Neutrophil (primary cell): ENCODE results near the gene TK1.

Experiments
- H3K27ac ChIP-seq: fragments of 200-600 bp; sonication (generic); 2 replicates; pipeline ENCODE4 v1.5.1; 2016; ENCODE audit warnings: mild to moderate bottlenecking, moderate library complexity
- H3K27me3 ChIP-seq: fragments of 200-600 bp; sonication (generic); 2 replicates; pipeline ENCODE4 v1.6.0; 2016; ENCODE audit warnings: mild to moderate bottlenecking
- H3K36me3 ChIP-seq: fragments of 200-600 bp; sonication (generic); 2 replicates; pipeline ENCODE4 v1.5.1; 2017
- H3K4me1 ChIP-seq, 2 experiments: fragments of 200-600 bp in 1 of 2; sonication (generic) in 1 of 2; 1 replicate in 1 of 2; 2 replicates in 1 of 2; pipeline versions ENCODE4 v1.5.1 to v1.6.1; 2013 to 2016; ENCODE audit warnings: low read depth in 1 of 2, low read length in 1 of 2, mild to moderate bottlenecking in 1 of 2, moderate library complexity in 1 of 2; ENCODE audit not compliant: control insufficient read depth in 1 of 2, insufficient read depth in 1 of 2
- H3K4me3 ChIP-seq, 2 experiments: fragments of 200-600 bp in 1 of 2; sonication (generic) in 1 of 2; 1 replicate in 1 of 2; 2 replicates in 1 of 2; pipeline ENCODE4 v1.5.1; 2013 to 2016; ENCODE audit warnings: low read depth in 1 of 2, low read length in 1 of 2, mild to moderate bottlenecking in 1 of 2, moderate library complexity in 1 of 2
- H3K9me3 ChIP-seq: fragments of 200-600 bp; sonication (generic); 2 replicates; pipeline ENCODE4 v1.5.1; 2016
- CTCF ChIP-seq: fragments of 200-600 bp; sonication (generic); IDR thresholded peaks from 2 replicates; pipeline ENCODE4 v1.5.1; 2016; ENCODE audit warnings: antibody characterized with exemption

TK1 gene

GRCh38 chr17:78154903-78155811, 31.7 kb downstream of the TK1 start:
- Histone ChIP-seq H3K27me3 (no peaks in the 10 kb centered on the region), H3K4me3 (no peak overlapping the region), H3K4me1 (peaks cover 17 to 25% of the 10 kb centered on the region in 2 experiments), H3K27ac (no peak overlapping the region), H3K9me3 (no peaks in the 10 kb centered on the region), H3K36me3 (no peaks in the 10 kb centered on the region)
- TF ChIP-seq CTCF, result no peak

GRCh38 chr17:78151514-78152008, 35.3 kb downstream of the TK1 start:
- peaks cover 26 to 33% of the 10 kb centered on the region in 2 experiments for H3K4me1 ChIP-seq
- no peak overlapping the region for H3K27ac ChIP-seq

GRCh38 chr17:78148286-78149016, 38.4 kb downstream of the TK1 start:
- no peak for TF ChIP-seq CTCF
- peaks cover 45 to 48% of the 10 kb centered on the region in 2 experiments for H3K4me1 ChIP-seq
- H3K36me3 ChIP-seq, result no peaks in the 10 kb centered on the region
- peak overlapping the region; percentile 85 for H3K27ac ChIP-seq
- H3K4me3 ChIP-seq, result no peak overlapping the region
- no peaks in the 10 kb centered on the region for H3K27me3 ChIP-seq
- no peaks in the 10 kb centered on the region for H3K9me3 ChIP-seq

More at GRCh38 chr17:78151514-78152008, 35.3 kb downstream of the TK1 start:
- Histone ChIP-seq H3K36me3 (no peaks in the 10 kb centered on the region), H3K9me3 (no peaks in the 10 kb centered on the region), H3K4me3 (no peak overlapping the region), H3K27me3 (no peaks in the 10 kb centered on the region)
- TF ChIP-seq CTCF, result no peak

- peak overlapping the region; percentile 85 for H3K27ac ChIP-seq
- no peaks in the 10 kb centered on the region for H3K27me3 ChIP-seq
- peak overlapping the region in 1 of 2 experiments; percentile 17 for H3K4me3 ChIP-seq
- H3K36me3 ChIP-seq, result peaks cover 3% of the 10 kb centered on the region
- H3K4me1 ChIP-seq, result peaks cover 45 to 51% of the 10 kb centered on the region in 2 experiments
- no peaks in the 10 kb centered on the region for H3K9me3 ChIP-seq
- TF ChIP-seq CTCF, result no peak
These were observed 39.4 kb downstream of the TK1 start for GRCh38 chr17:78147315-78147998.

GRCh38 chr17:78146881-78147280, 40.0 kb downstream of the TK1 start:
- Histone ChIP-seq H3K4me1 (peaks cover 51 to 56% of the 10 kb centered on the region in 2 experiments), H3K27ac (peak overlapping the region; percentile 85)

More at GRCh38 chr17:78146881-78147280, 40.0 kb downstream of the TK1 start:
- TF ChIP-seq CTCF, result no peak
- peak overlapping the region in 1 of 2 experiments; percentile 17 for H3K4me3 ChIP-seq
- no peaks in the 10 kb centered on the region for H3K27me3 ChIP-seq
- H3K9me3 ChIP-seq, result no peaks in the 10 kb centered on the region
- H3K36me3 ChIP-seq, result peaks cover 9% of the 10 kb centered on the region
